Activated T-helper 1 cell treated with anti-CD3 and anti-CD28 coated beads, Interleukin-12 subunit alpha, Interleukin-12 subunit beta, Interleukin-2, Interleukin-4 antibody, amounts not matched to agents 30 ng/mL and 10 ng/mL and 1 ng/mL, durations not matched to agents 14 hours and 24 hours and 36 hours (primary cell): Measurements from ENCODE around the gene CFAP74. TPM values are rescaled to one million over a fixed set of nuclear protein-coding genes. Genes with fewer than 3 reads are reported as not detected.

Experiments
- DNase-seq: peaks from one replicate; pipeline ENCODE4 v3.0.0; 2021; ENCODE audit warnings: low spot score
- H3K27ac Mint-ChIP-seq: one replicate; pipeline ENCODE4 v1.8.0; 2021; ENCODE audit warnings: mild to moderate bottlenecking, mixed read lengths
- H3K27me3 Mint-ChIP-seq: one replicate; pipeline ENCODE4 v1.8.0; 2022; ENCODE audit warnings: mild to moderate bottlenecking, moderate library complexity, mixed read lengths; ENCODE audit not compliant: insufficient read depth
- H3K36me3 Mint-ChIP-seq: one replicate; pipeline ENCODE4 v1.8.0; 2021; ENCODE audit warnings: low read depth, mixed read lengths
- H3K4me1 Mint-ChIP-seq: one replicate; pipeline ENCODE4 v1.8.0; 2021; ENCODE audit warnings: low read depth, mixed read lengths
- H3K4me3 Mint-ChIP-seq: one replicate; pipeline ENCODE4 v1.8.0; 2021; ENCODE audit warnings: mild to moderate bottlenecking, moderate library complexity, mixed read lengths
- H3K9me3 Mint-ChIP-seq: one replicate; pipeline ENCODE4 v1.8.0; 2021; ENCODE audit warnings: mixed read lengths
- intact Hi-C: fragments of 100-400 bp; cut with micrococcal nuclease; formaldehyde crosslinking; loops from one replicate; pipeline ENCODE4 v1.15.1; 2024
- total RNA-seq: library from RNA; stranded (reverse); gene quantifications from 2 replicates; pipeline ENCODE4 v1.2.3, GENCODE V29; 2022

CFAP74 gene
- total RNA-seq, 1 donor from 2014 or later: not detected

DNA sequence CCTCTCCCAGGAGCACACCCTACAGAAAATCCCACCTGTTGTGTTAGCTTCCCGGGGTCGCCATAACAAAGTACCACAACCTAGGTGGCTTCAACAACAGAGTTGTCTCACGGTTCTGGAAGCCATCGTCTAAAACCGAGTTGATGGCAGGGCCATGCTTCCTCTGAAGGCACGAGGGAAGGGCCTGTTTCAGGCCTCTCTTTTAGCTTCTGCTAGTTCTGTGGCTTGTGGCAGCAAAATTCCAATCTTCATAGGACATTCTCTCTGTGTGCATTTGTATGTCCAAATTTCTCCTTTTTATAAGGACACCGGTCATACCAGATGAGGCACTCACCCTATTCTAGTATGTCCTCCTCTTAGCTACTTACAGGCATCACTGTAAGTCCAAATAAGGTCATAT lies 3.2 kb downstream of the CFAP74 start:
- no peak overlapping the region for H3K4me3 Mint-ChIP-seq
- peaks cover 34% of the 10 kb centered on the region for H3K27me3 Mint-ChIP-seq
- no peak for DNase-seq
- peaks cover 6% of the 10 kb centered on the region for H3K4me1 Mint-ChIP-seq
- H3K27ac Mint-ChIP-seq: no peak overlapping the region
- intact Hi-C loops: no loop called here
- H3K9me3 Mint-ChIP-seq: no peaks in the 10 kb centered on the region
- H3K36me3 Mint-ChIP-seq: no peaks in the 10 kb centered on the region

DNA sequence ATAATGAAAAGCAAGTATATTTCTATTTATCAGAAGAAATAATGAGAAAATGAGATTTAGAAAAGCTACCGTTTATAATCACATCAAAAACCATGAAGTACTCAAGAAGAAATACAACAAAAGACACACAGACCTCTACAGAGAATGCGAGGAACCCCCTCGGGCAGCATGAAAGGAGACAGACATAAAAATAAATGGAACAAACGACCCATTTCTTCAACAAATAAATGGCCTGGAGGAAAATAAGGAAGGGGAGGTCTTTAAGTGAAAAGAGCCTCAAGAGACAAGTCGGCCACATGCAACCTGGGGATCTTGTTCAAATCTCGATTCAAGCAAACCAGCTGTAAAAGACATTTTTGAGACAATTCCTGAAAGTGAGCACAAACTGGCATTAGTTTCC lies 6.0 kb downstream of the CFAP74 start:
- H3K4me1 Mint-ChIP-seq: peaks cover 6% of the 10 kb centered on the region
- H3K36me3 Mint-ChIP-seq: no peaks in the 10 kb centered on the region
- H3K27ac Mint-ChIP-seq: no peak overlapping the region
- DNase-seq: no peak
- H3K4me3 Mint-ChIP-seq: no peak overlapping the region
- H3K9me3 Mint-ChIP-seq: no peaks in the 10 kb centered on the region
- intact Hi-C loops: loop anchor here (2.0 kb wide), 1 partner anchor 21 kb away; the partner anchor contains the start of gene GABRD
- H3K27me3 Mint-ChIP-seq: peaks cover 15% of the 10 kb centered on the region

GRCh38 chr1:1996207-1996651 lies 7.4 kb downstream of the CFAP74 start:
- Mint-ChIP-seq H3K4me3 (no peak overlapping the region), H3K27ac (peak overlapping the region; percentile 36), H3K36me3 (no peaks in the 10 kb centered on the region), H3K9me3 (no peaks in the 10 kb centered on the region), H3K27me3 (peaks cover 12% of the 10 kb centered on the region), H3K4me1 (peaks cover 6% of the 10 kb centered on the region)
- intact Hi-C loops: loop anchor here (2.0 kb wide), 1 partner anchor 23 kb away; the partner anchor contains the start of gene GABRD
- no peak for DNase-seq

DNA sequence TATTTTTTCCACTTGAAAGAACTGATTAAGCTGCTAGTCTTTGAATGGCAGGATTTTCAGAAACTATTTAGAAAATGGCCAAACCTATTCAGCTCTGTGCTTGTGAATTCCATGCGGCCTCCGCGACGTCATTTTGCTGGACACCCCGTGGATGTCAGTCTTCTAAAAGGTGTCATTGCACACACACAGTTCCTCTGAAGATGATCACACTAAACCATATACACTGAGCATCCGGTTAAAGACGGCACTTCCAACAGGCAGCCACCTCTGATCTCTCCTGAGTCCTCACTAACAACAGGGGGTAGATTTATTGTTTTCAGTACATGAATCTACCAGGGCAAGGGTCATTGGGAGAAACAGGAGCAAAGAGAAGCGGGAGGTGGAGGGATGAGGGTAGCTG lies 9.1 kb downstream of the CFAP74 start:
- H3K27ac Mint-ChIP-seq: no peak overlapping the region
- H3K27me3 Mint-ChIP-seq: peaks cover 12% of the 10 kb centered on the region
- intact Hi-C loops: no loop called here
- H3K36me3 Mint-ChIP-seq: no peaks in the 10 kb centered on the region
- peaks cover 6% of the 10 kb centered on the region for H3K4me1 Mint-ChIP-seq
- H3K9me3 Mint-ChIP-seq: no peaks in the 10 kb centered on the region
- no peak for DNase-seq
- no peak overlapping the region for H3K4me3 Mint-ChIP-seq

- no peak for DNase-seq
- H3K36me3 Mint-ChIP-seq: no peaks in the 10 kb centered on the region
- intact Hi-C loops: no loop called here
- no peak overlapping the region for H3K27ac Mint-ChIP-seq
- H3K9me3 Mint-ChIP-seq: no peaks in the 10 kb centered on the region
- H3K27me3 Mint-ChIP-seq: peaks cover 16% of the 10 kb centered on the region
- H3K4me3 Mint-ChIP-seq: no peak overlapping the region
- H3K4me1 Mint-ChIP-seq: no peaks in the 10 kb centered on the region
These were observed 13.4 kb downstream of the CFAP74 start for GRCh38 chr1:1990222-1990621.

DNA sequence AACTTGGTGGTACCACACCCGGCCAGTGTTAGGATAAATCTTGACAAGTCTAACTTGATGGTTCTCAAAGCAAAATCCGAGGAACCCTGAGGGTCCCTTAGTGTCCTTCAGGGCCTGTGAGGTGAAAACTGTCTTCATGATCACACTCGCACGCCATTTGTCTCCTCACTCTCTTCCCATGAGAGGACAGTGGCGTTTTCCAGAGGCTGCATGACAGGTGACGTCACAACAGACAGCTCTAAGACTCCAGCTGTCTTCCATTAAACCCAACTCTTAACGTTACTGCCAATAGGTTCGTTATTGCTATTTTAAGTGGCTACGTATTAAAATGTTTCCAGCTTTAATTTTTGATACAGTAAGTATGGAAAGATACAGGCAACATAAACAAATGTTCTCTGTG lies 13.8 kb downstream of the CFAP74 start:
- Mint-ChIP-seq H3K27me3 (peaks cover 16% of the 10 kb centered on the region), H3K4me1 (no peaks in the 10 kb centered on the region), H3K27ac (no peak overlapping the region), H3K9me3 (no peaks in the 10 kb centered on the region), H3K4me3 (no peak overlapping the region), H3K36me3 (no peaks in the 10 kb centered on the region)
- intact Hi-C loops: no loop called here
- no peak for DNase-seq

GRCh38 chr1:1989102-1989542 lies 14.5 kb downstream of the CFAP74 start:
- no peaks in the 10 kb centered on the region for H3K4me1 Mint-ChIP-seq
- H3K27ac Mint-ChIP-seq: no peak overlapping the region
- no peak for DNase-seq
- H3K4me3 Mint-ChIP-seq: no peak overlapping the region
- no peaks in the 10 kb centered on the region for H3K9me3 Mint-ChIP-seq
- peaks cover 14% of the 10 kb centered on the region for H3K27me3 Mint-ChIP-seq
- no peaks in the 10 kb centered on the region for H3K36me3 Mint-ChIP-seq
- intact Hi-C loops: no loop called here

GRCh38 chr1:1988061-1988945 lies 15.3 kb downstream of the CFAP74 start:
- Mint-ChIP-seq H3K9me3 (no peaks in the 10 kb centered on the region), H3K4me3 (no peak overlapping the region), H3K27ac (no peak overlapping the region), H3K27me3 (peaks cover 14% of the 10 kb centered on the region), H3K36me3 (no peaks in the 10 kb centered on the region), H3K4me1 (no peaks in the 10 kb centered on the region)
- intact Hi-C loops: no loop called here
- DNase-seq: no peak

- intact Hi-C loops: no loop called here
- Mint-ChIP-seq H3K9me3 (no peaks in the 10 kb centered on the region), H3K36me3 (no peaks in the 10 kb centered on the region), H3K27me3 (peaks cover 14% of the 10 kb centered on the region), H3K4me3 (no peak overlapping the region), H3K4me1 (no peaks in the 10 kb centered on the region), H3K27ac (no peak overlapping the region)
- DNase-seq: no peak
These were observed 16.5 kb downstream of the CFAP74 start for GRCh38 chr1:1987142-1987510.

DNA sequence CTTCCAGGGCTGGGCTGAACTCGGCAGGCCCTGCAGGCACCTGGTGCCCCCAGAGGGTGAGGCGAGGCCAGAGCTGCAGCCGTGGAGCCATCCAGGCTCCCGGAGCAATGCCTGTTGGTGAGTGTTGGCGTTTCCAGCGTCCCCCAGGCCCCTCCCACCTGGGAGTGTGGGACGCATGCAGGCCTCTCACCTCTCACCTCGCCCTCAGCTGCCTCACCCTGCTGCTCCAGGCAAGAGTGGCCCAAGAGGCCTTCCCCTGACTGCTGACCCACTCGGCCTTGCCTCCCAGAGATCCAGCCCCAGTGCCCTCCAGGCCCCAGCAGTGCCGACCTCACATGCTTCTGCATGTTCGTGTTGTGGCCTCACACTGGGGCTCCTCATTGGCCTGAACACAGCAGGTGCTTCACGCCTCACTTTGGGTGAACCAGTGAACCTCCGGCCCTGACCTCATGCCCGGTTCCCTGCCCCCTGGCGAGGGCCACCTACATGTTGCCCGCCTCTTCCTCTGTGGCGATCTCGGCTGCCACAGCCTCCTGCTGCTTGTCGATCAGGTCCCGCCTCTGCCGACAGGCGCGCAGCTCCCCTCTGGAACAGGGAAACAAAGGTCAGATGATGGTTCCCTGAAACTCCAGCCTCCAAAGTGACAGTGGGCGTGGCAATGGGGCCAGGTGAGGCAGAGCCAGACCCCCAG lies 17.0 kb downstream of the CFAP74 start:
- Mint-ChIP-seq H3K27ac (no peak overlapping the region), H3K9me3 (no peaks in the 10 kb centered on the region), H3K4me1 (no peaks in the 10 kb centered on the region), H3K4me3 (no peak overlapping the region), H3K27me3 (peaks cover 14% of the 10 kb centered on the region), H3K36me3 (no peaks in the 10 kb centered on the region)
- intact Hi-C loops: no loop called here
- no peak for DNase-seq

- intact Hi-C loops: no loop called here
- H3K4me1 Mint-ChIP-seq: no peaks in the 10 kb centered on the region
- no peaks in the 10 kb centered on the region for H3K36me3 Mint-ChIP-seq
- H3K9me3 Mint-ChIP-seq: no peaks in the 10 kb centered on the region
- H3K27ac Mint-ChIP-seq: no peak overlapping the region
- H3K4me3 Mint-ChIP-seq: no peak overlapping the region
- DNase-seq: no peak
- H3K27me3 Mint-ChIP-seq: peaks cover 11% of the 10 kb centered on the region
These were observed 18.1 kb downstream of the CFAP74 start for GRCh38 chr1:1985375-1986050.

DNA sequence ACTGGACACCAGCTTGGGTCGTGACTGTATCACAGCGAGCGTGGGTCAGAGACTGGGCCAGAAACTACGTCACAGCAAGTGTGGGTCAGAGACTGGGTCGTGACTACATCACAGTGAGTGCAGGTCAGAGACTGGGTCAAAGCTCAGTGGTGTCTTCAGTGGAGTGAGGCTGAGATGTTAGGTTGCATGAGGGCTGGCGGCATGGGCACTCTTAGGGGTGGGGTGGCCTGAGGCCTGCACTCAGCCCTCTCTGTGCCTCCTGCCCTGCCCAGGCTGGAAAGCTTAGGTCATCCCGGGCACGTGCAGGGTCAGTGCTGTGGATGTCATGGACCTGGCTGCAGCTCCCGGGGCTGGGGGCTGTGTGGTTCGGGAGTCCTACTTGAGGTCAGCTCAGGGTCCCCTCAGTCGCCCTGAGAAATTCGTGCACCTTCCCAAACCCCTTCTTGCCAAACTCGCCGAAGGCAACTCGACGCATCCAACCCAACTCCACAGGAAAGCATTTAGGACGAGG lies 19.0 kb downstream of the CFAP74 start:
- intact Hi-C loops: no loop called here

More for the DNA sequence above, 19.0 kb downstream of the CFAP74 start:
- peaks cover 8% of the 10 kb centered on the region for H3K27me3 Mint-ChIP-seq
- H3K9me3 Mint-ChIP-seq: peaks cover 3% of the 10 kb centered on the region
- H3K27ac Mint-ChIP-seq: no peak overlapping the region
- DNase-seq: no peak
- H3K36me3 Mint-ChIP-seq: no peaks in the 10 kb centered on the region
- H3K4me3 Mint-ChIP-seq: no peak overlapping the region
- no peaks in the 10 kb centered on the region for H3K4me1 Mint-ChIP-seq
